HG03108 (cell line): ENCODE data around the gene MEGF6.

Source experiments
- ATAC-seq: cut with Tn5 transposase; IDR thresholded peaks from one replicate; pipeline ENCODE4 v1.9.1; 2021; ENCODE audit warnings: moderate library complexity; ENCODE audit not compliant: unreplicated experiment

The MEGF6 gene

DNA sequence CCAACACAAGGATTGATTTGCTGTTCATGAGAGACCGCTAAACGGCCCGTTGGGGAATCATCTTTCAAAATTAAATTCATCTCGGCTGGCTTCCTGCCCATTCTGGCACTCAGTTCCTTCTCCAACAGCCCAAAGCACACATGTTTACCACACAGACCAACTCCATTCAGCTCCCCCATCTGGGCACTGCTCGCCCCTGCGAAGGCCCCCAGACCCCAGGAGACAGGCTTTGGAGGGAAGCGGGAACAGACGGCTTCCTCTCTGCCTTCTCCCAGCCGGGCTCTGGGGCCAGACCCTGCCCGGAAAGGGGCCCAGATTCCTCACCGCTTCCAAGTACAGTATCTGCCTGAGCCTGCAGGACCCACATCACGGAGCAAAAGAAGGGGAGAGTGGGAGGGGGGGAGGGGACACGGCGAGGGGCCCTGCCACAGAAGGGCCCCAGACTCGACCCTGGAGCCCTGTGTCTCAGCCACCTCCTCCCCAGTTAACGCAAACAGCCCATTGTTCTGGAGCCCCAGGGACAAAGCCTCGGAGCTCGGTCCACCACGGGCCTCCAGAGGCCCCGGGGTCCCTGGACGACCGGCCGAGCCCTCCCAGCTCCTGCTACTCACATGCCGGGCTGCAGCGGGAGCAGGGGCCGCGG lies 660 bp downstream of the MEGF6 start:
- ATAC-seq: no peak

DNA sequence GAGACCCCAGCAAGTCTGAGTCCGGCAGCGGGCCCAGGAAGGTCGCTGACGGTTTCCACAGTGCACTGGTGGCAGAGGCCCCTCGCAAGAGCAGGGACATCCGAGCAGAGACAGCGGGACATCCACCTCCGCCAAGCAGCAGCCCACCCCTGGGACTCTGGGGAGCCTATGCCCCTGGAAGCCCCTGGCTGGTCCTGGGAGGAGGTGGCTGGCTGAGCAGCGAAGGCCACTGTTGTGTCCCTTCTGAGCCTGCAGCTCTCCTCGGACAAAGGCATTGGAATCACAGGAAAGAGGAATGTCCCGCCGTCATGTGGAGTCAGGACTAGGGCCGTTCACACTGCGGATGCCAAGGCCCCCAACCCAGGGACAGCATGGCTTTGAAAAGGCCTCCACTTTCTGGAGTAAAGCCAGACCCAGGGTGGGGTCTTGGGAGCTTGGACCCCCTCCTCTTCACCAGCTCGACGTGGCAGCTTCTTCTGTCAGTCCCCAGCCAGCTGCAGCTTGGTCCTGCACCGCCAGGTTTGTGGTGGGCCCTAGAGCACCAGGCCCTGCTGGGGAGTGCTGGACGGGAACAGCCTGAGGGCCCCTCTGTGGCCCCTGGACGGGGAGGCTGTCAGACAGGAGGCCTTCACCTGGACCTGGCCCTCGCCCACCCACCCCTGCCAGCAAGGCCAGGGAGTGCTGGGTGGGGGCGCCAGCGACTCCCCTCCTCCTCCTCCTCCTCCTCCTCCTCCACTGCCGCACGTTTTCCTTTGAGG lies 1.4 kb downstream of the MEGF6 start:
- ATAC-seq: no peak

DNA sequence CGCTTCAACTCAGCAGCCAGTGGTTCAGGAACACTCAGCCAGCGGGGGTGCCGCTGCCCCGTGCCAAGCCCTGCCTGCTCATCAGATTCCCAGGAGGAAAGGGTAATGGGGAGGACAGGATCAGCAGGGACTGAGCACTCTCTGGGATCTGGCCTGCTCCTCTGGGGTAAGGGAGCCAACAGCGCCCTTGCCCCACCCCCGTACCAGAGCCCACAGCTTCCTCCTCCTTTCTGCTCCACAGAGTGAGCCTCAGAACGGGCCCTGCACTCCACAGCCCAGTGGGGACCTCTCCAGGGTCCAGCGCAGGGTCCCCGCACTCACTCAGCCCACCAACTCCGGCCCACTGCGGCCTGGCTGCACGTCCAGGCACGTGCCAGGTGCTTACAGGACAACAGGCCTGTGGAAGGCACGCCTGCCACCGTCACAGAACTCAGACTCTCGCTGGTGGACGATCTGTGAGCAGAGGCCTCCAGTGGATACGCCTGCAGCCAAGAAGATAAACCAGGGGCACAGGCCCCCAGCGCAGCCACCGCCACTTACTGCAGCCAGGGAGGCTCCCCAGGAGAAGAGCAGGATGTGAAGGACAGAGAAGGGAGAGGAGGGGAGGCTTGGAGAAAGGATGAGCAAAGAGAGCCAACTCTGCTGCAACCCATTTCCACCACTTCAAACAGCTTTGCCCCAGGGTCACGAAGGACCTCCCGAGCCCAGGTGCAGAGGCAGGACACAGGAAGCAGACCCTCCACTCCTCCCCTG lies 2.1 kb downstream of the MEGF6 start:
- ATAC-seq: no peak

DNA sequence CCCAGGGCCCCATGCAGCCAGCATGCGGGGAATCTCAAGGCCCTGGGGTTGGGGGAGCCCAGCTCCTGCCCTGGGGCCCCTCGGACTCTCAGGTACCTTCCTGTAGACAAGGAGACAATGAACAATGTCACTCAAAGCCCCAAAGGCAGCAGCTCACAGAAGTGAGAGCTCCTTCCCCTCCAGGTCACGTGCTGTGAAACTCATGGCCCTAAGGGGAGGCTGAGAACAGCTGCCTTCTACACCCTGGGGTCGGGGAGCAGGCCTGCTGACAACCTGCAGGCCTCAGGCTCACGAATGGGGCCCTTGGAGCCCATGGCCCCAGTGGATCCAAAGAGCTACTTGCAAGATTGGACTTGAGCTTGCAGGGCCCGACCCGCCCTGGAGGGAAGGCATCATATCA lies 3.2 kb downstream of the MEGF6 start:
- ATAC-seq: no peak

DNA sequence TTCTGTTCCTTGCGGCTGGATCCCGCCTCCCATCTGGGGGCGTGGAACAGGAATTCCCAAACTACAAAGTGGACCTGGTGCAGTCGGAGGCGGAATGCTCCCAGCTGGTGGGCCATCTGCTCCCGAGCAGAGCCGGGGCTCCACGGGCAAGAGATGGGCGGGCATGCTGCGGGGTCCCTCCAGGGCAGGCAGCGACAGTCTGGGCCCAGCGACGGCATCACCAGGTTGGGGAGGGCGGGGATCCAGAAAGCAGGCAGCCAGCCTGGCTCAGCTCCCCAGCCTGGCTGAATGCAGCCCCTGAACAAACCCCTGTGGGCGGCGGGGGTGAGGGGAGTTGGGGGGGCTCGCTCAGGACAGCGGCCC lies 3.6 kb downstream of the MEGF6 start:
- ATAC-seq: no peak

- ATAC-seq: no peak
Observed at GRCh38 chr1:3606779-3607702, 4.3 kb downstream of the MEGF6 start.

DNA sequence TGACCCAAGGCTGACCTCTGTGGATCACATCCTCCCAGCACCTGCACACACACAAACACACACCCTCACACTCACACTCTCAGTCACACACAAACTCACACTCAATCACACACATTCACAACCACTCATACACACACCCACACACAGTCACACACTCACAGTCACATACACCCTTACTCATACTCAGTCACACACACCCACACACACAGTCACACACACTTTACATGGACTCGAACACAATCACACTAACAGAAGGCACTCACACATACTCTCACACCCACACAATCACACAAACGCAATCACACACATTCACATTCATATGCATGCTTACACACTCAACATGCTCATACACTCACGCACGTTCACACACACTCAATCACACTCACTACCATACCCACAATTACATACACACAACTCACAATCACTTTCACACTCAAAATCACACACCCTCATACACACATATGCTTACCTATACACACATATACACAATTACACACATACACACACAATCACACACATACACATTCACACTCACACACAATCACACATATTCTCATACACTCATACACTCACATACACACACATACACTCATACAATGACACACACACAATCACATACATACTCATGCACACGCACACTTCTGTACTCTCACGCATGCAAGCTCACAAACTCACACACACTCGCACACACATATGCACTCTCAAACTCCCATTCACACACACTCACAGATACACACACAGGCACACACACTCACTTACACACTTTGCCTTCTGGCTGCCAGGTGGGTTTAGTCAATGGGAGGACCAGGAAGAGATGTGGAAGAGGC lies 6.1 kb downstream of the MEGF6 start:
- ATAC-seq: no peak

- ATAC-seq: no peak
Observed at GRCh38 chr1:3604468-3604974, 6.8 kb downstream of the MEGF6 start.

- no peak for ATAC-seq
Observed at GRCh38 chr1:3603571-3604467, 7.5 kb downstream of the MEGF6 start.

DNA sequence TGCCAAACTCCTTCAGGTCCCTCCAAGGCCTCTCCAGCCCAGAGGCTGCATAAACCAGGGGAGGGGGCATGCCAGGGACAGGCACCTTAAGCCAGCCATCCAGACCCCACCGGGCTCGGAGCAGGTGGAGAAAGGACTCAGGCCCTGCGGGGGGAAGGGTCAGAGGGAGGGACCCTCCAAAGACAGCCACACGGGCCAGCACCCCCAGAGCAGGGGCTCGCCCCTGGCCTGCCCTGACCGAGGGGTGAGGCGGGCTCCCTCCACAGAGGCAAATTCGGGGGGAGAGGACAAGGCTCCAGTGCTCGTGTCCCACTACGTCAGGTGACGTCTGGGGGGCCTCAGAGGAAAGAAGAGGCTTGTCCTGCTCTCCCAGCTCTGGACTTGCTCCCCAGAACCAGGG lies 8.2 kb downstream of the MEGF6 start:
- ATAC-seq: no peak

DNA sequence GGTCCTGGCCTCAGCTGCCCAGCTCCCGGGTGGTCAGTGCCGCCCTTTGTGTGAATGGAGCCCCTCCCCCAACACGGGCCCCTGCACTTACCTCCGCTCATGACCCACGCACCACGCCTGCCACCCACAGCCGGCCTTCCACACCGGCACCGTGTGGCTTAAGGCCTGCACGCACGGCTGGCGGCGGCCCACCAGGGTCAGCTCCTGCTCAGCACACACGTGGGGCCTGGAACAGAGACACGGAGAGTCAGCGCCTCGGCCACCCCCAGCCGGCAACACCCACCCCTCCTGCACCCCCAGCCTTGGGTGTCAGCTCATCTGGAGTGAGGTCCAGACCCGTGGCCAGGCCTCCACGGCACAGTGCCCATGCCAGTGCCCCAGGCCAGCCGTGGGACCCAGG lies 8.9 kb downstream of the MEGF6 start:
- ATAC-seq: no peak

GRCh38 chr1:3601743-3602142 lies 9.6 kb downstream of the MEGF6 start:
- ATAC-seq: no peak

- no peak for ATAC-seq
Observed at GRCh38 chr1:3600354-3600753, 11.0 kb downstream of the MEGF6 start.

- ATAC-seq: no peak
Observed at GRCh38 chr1:3599816-3600215, 11.5 kb downstream of the MEGF6 start.

DNA sequence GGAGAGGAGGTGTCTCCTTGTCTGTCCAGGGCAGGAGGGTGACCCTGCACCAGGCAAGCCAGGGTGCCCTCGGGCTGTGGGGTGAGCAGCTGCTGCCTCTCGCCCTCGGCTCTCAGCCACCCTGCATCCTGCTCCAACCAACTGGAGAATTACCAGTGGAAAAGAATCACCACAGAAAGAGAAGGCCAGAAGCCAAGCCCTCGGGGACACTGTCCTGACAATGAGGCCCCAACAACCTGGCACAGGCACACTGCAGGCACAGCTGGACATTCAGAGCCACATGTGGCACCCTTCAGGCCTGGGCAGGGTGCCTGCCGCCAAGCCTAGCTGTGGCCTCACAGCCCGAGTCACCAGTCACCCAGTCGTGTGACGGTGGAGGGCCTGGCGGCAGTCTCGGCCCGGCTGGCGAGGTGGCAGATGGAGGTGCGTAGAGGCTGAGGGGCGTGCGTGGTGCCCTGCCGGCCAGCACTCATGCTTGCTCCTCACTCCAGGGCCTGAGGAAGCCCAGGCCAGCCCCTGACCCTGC lies 12.0 kb downstream of the MEGF6 start:
- ATAC-seq: no peak

DNA sequence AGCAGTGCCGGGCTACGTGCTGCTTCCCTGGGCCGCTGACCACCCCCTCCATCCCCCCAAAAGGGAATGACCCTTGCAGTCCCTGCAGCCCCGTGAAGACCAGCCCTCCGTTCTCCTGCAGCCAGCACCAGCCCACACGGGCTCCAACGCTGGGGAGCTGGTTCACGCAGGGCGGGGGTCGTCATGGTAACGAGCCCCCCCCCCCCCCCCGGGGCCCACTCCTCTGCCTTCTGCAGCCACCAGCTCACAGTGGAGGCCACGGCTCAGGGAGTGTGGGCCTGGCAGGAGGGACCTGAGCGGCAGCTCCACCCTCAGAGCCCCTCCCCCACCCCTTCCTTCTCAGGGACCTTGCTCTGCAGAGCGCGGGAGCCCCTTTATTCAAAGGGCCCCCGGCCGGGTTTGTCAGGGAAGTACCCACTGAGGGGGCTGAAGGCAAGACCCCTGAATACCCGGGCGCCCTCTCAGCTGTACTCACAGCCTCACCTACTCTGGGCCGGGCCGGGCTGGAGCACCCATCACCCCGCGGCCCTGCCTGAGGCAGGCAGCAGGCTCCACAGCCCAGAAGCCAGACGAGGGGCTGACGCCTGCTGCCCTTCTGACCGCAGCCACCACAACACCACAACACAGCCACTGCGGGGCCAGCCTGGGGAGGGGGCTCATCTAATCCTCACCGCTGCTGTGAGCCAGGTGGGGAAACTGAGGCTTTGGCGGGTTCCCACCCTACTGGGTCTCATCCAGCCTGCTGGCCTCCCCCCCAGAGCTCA lies 12.6 kb downstream of the MEGF6 start:
- ATAC-seq: no peak

DNA sequence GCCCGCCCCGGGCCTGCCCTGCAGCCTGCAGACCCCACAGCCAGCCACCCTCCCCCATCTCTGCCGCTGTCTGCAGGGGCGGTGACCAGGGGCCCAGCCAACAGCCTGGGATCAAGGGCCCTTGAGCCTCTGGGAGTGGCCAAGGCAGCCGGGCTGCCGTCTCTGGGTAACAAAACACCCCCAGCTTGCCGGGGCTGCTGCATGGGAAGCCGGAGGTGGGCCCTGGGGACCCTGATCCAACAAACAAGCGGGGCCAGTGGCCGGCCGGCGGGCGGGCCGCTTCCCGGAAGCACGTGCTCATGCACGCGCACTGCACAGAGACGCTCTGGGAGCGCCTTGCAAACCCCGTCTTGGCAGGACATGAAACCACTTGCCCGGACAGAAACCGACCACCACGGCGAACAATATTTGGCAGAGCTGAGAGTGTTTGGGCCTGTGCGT lies 13.2 kb downstream of the MEGF6 start:
- ATAC-seq: no peak

DNA sequence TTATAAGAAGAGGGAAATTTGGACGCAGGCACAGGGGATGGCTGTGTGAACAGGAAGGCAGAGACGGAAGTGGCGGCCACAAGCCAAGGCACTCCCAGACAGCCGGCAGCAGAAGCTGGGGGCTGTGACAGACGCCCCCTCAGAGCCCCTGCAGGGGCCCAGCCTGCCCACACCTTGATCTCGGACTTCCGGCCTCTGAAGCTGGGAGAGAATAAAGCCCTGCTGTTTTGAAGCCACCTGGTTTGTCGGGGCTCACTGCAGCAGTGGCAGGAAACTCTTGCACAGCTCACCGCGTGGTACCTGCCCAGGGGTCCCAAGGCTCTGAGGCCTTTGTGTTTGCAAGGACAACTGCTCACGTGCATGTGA lies 13.7 kb downstream of the MEGF6 start:
- ATAC-seq: no peak
